Pancreas (tissue), 10 donors: ENCODE data around the gene BRIP1. TPM values are rescaled to one million over a fixed set of nuclear protein-coding genes. Genes with fewer than 3 reads are reported as not detected.

ENCODE experiments used
- ATAC-seq, 4 donors: fragments of 200-7000 bp; cut with Tn5 transposase; one replicate each; pipeline versions ENCODE4 v1.8.0 to v1.9.1; 2020; ENCODE audit warnings: mild to moderate bottlenecking in 4 of 4, moderate library complexity in 4 of 4
- DNase-seq, 6 donors: peaks; one replicate each; pipeline ENCODE4 v3.0.0-alpha.2; 2020
- FAIRE-seq: peaks from 2 replicates; lab custom pipeline; 2012; peaks lifted over from hg19 to GRCh38; lab: Jason Lieb, UNC
- H3K27ac ChIP-seq, 4 donors: fragments of 200-600 bp; sonication (generic); 1 replicate in 3 of 4; 2 replicates in 1 of 4; pipeline versions ENCODE4 v1.5.0 to v1.8.0; 2020
- H3K27me3 ChIP-seq, 4 donors: fragments of 200-600 bp; one replicate each; pipeline ENCODE4 v1.8.0; 2021
- H3K36me3 ChIP-seq, 3 donors: fragments of 200-600 bp; sonication (generic) in 1 of 3; one replicate each; pipeline versions ENCODE4 v1.5.0 to v1.8.0; 2020 to 2021
- H3K4me1 ChIP-seq, 3 donors: fragments of 200-600 bp; one replicate each; pipeline ENCODE4 v1.8.0; 2021
- H3K4me3 ChIP-seq, 4 donors: fragments of 200-600 bp; sonication (generic) in 2 of 4; one replicate each; pipeline versions ENCODE4 v1.5.0 to v1.8.0; 2020 to 2021
- H3K9me3 ChIP-seq, 4 donors: fragments of 200-600 bp; one replicate each; pipeline ENCODE4 v1.8.0; 2021
- CTCF ChIP-seq, 4 donors: fragments of 200-600 bp; sonication (generic) in 3 of 4; IDR thresholded peaks; one replicate each; pipeline versions ENCODE4 v1.5.0 to v1.8.0; 2021; ENCODE audit warnings: antibody characterized with exemption in 4 of 4
- WGBS, 2 donors: extraction: QIAGEN DNeasy Blood & Tissue Kit; methylation state at CpG; one replicate each; pipeline ENCODE4 v1.1.7; 2013; 5-methylcytosine and 5-hydroxymethylcytosine counted together
- intact Hi-C, 3 donors: fragments of 100-400 bp; cut with DNase I; formaldehyde crosslinking; loops; one replicate each; pipeline versions ENCODE4 v1.11.1 to v1.14.2; 2022
- polyA plus RNA-seq, 2 donors: library from polyadenylated mRNA; stranded (reverse); fragments of 200-250 nt; gene quantifications; one replicate each; pipeline ENCODE4 v1.2.3, GENCODE V29; 2013
- total RNA-seq, 6 donors: library from RNA; stranded (reverse); fragmentation: NEBNext Ultra II Directional in 4 of 6; extraction: Animal tissue kit (Norgen Biotek cat#: 25700) in 4 of 6; gene quantifications; one replicate each; pipeline versions ENCODE4 v1.2.1 to v1.2.4, GENCODE V29; 2021 to 2023
- donor health status: healthy with polysubstance abuse.
- donor health status: DM: no; HTN: no; CAD: no; lungs with moderate emphysema.
- donor health status: DM: no; HTN: no; CAD: no.
- donor health status: control.
- donor health status: control.
- donor health status: Bipolar disorder and iron deficiency.
- donor health status: DM: yes; HTN: yes; CAD: no.
- donor health status: DM: no; HTN: no; CAD: no.
- donor health status: DM: no; HTN: no; CAD: no.
- donor health status: DM: yes; HTN: yes; CAD: no.

The BRIP1 gene
- total and polyA plus RNA-seq, 8 donors = 0.09 to 0.59 (median 0.29) TPM

- DNase-seq (no peak), ATAC-seq (no peak), FAIRE-seq (no peak)
- no peak overlapping the region for H3K4me3 ChIP-seq
- TF ChIP-seq CTCF (IDR thresholded peaks at IDR 0.05) = no peak
- 95% methylated on average over 2 of the region's 2 CpGs for WGBS, 2 donors
- no peaks in the 10 kb centered on the region for H3K27me3 ChIP-seq
- intact Hi-C loops = loop anchor here in 1 of 3 donors (10.0 kb wide), 2 partner anchors 200 to 420 kb away; no protein-coding TSS in a partner anchor
- no peak overlapping the region for H3K27ac ChIP-seq
- H3K36me3 ChIP-seq = no peaks in the 10 kb centered on the region
- H3K9me3 ChIP-seq = no peaks in the 10 kb centered on the region
- H3K4me1 ChIP-seq = no peaks in the 10 kb centered on the region
Measured at GRCh38 chr17:61834610-61835009, 28.7 kb downstream of the BRIP1 start.

- WGBS, 2 donors = 94% methylated on average over 7 of the region's 7 CpGs
- H3K27ac ChIP-seq = no peak overlapping the region
- no peak overlapping the region for H3K4me3 ChIP-seq
- H3K9me3 ChIP-seq = no peaks in the 10 kb centered on the region
- intact Hi-C loops = loop anchor here in 1 of 3 donors (10.0 kb wide), 2 partner anchors 199 to 419 kb away; no protein-coding TSS in a partner anchor
- ATAC-seq = no peak
- no peak for FAIRE-seq
- no peaks in the 10 kb centered on the region for H3K27me3 ChIP-seq
- H3K36me3 ChIP-seq = no peaks in the 10 kb centered on the region
- H3K4me1 ChIP-seq = no peaks in the 10 kb centered on the region
- DNase-seq = no peak
- no peak for TF ChIP-seq CTCF (IDR thresholded peaks at IDR 0.05)
Measured at GRCh38 chr17:61833536-61834193, 29.7 kb downstream of the BRIP1 start.

- intact Hi-C loops = loop anchor here in 1 of 3 donors (10.0 kb wide), 2 partner anchors 198 to 418 kb away; no protein-coding TSS in a partner anchor
- no peak for TF ChIP-seq CTCF (IDR thresholded peaks at IDR 0.05)
- H3K27ac ChIP-seq = no peak overlapping the region
- no peaks in the 10 kb centered on the region for H3K36me3 ChIP-seq
- no peaks in the 10 kb centered on the region for H3K4me1 ChIP-seq
- H3K4me3 ChIP-seq = no peak overlapping the region
- H3K9me3 ChIP-seq = no peaks in the 10 kb centered on the region
- H3K27me3 ChIP-seq = no peaks in the 10 kb centered on the region
- ATAC-seq = no peak
- FAIRE-seq = no peak
- WGBS, 2 donors = 84 to 89% methylated on average over 3 of the region's 3 CpGs
- no peak for DNase-seq
Measured at GRCh38 chr17:61832463-61832862, 30.9 kb downstream of the BRIP1 start.

- no peak for TF ChIP-seq CTCF (IDR thresholded peaks at IDR 0.05)
- Histone ChIP-seq H3K36me3 (no peaks in the 10 kb centered on the region), H3K27ac (no peak overlapping the region), H3K9me3 (no peaks in the 10 kb centered on the region), H3K4me3 (no peak overlapping the region), H3K4me1 (no peaks in the 10 kb centered on the region), H3K27me3 (no peaks in the 10 kb centered on the region)
- DNase-seq (no peak), ATAC-seq (no peak), FAIRE-seq (no peak)
- 97 to 100% methylated on average over 1 of the region's 1 CpG for WGBS, 2 donors
- intact Hi-C loops = loop anchor here in 1 of 3 donors (10.0 kb wide), 2 partner anchors 196 to 416 kb away; no protein-coding TSS in a partner anchor
Measured at GRCh38 chr17:61831099-61831498, 32.2 kb downstream of the BRIP1 start.

GRCh38 chr17:61828694-61829093, 34.6 kb downstream of the BRIP1 start:
- Histone ChIP-seq H3K27ac (no peak overlapping the region), H3K9me3 (no peaks in the 10 kb centered on the region), H3K36me3 (no peaks in the 10 kb centered on the region), H3K4me3 (no peak overlapping the region), H3K4me1 (no peaks in the 10 kb centered on the region), H3K27me3 (no peaks in the 10 kb centered on the region)
- no peak for ATAC-seq
- TF ChIP-seq CTCF (IDR thresholded peaks at IDR 0.05) = no peak
- intact Hi-C loops = no loop called here
- WGBS, 2 donors = 89 to 98% methylated on average over 1 of the region's 1 CpG
- no peak for FAIRE-seq
- no peak for DNase-seq
